ENCODE results near the gene CD80. TPM values are rescaled to one million over a fixed set of nuclear protein-coding genes. Genes with fewer than 3 reads are reported as not detected.

CD80 gene
- total RNA-seq, 2 experiments from 2014 or later, result 3.4 to 3.7 TPM

DNA sequence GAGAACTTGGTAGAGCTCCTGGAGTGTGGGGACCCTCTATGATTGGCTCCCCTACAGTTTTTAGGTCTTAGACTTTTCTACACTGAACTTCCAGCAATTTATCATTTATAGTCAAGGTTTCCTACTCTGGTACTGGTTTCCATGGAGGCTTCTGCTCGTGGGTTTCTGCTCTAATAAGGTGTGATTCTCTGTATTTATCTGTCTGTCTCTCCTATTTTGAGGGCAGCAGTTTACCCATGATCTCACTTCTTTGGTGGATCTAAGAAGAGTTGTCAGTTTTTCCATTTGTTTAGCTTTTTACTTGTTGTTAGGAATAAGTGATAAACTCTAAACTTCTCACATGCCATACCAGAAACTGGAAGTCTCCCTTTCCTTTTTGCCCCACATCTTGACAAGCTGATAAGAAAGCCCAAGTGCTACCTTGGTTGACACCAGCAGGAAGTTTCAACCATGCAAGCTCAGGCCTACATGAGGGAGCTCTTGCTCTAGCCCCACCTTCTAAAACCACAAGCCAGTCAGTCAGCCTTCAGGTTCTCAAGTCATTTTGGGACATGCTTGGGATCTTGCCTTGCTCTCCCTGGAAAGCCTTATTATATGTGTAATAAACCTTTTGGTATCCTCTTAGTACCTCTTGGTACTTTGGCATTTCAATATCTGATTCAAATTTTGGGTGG, 51.1 kb downstream of the CD80 start:
- POLR2A ChIA-PET, result interaction anchor here (1.0 to 1.8 kb wide), 4 partner anchors 8 to 168 kb away, joined by 3 to 7 read pairs (median 6); partner anchors contain the start of genes COX17, TIMMDC1 and TMEM39A
- H3K36me3 Mint-ChIP-seq, result peaks cover 49% of the 10 kb centered on the region
- CTCF ChIA-PET, result interaction anchor here (0.8 to 1.5 kb wide), 2 partner anchors 9 to 29 kb away, joined by 4 read pairs; no protein-coding TSS in a partner anchor
- peak; percentile 37 for DNase-seq
- no peaks in the 10 kb centered on the region for H3K9me3 Mint-ChIP-seq
- H3K27me3 Mint-ChIP-seq, result no peaks in the 10 kb centered on the region
- intact Hi-C loops (cut with micrococcal nuclease), result no loop called here
- peaks cover 33% of the 10 kb centered on the region for H3K4me1 Mint-ChIP-seq (ENCODE audit: low read depth)
- peak overlapping the region; percentile 59 for H3K27ac Mint-ChIP-seq
- no peak overlapping the region for H3K4me3 Mint-ChIP-seq

DNA sequence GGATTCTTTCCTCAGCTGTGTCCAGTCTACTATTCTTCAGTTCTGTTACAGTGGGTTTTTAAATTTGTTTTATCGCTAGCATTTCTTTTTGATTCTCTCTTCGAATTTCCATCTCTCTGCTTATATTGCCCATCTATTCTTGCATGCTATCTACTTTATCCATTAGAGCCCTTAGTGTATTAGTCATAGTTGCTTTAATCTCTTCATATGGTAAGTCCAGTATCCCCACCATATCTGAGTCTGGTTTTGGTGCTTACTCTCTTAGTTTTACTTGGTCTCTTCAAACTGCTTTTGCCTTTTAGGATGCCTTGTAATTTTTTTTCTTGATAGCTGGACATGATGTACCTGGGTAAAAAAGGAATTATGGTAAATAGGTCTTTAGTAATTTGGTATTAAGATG, 52.0 kb downstream of the CD80 start:
- ChIA-PET CTCF (interaction anchor here (1.5 kb wide), 1 partner anchor 30 kb away, joined by 4 read pairs; no protein-coding TSS in a partner anchor), POLR2A (interaction anchor here (0.9 to 1.8 kb wide), 4 partner anchors 9 to 169 kb away, joined by 3 to 7 read pairs (median 6); partner anchors contain the start of genes COX17, TIMMDC1 and TMEM39A)
- H3K9me3 Mint-ChIP-seq, result no peaks in the 10 kb centered on the region
- DNase-seq, result no peak
- H3K4me3 Mint-ChIP-seq, result peak overlapping the region; percentile 54
- peaks cover 43% of the 10 kb centered on the region for H3K36me3 Mint-ChIP-seq
- no peaks in the 10 kb centered on the region for H3K27me3 Mint-ChIP-seq
- intact Hi-C loops (cut with micrococcal nuclease), result no loop called here
- peaks cover 33% of the 10 kb centered on the region for H3K4me1 Mint-ChIP-seq (ENCODE audit: low read depth)
- peak overlapping the region; percentile 59 for H3K27ac Mint-ChIP-seq

DNA sequence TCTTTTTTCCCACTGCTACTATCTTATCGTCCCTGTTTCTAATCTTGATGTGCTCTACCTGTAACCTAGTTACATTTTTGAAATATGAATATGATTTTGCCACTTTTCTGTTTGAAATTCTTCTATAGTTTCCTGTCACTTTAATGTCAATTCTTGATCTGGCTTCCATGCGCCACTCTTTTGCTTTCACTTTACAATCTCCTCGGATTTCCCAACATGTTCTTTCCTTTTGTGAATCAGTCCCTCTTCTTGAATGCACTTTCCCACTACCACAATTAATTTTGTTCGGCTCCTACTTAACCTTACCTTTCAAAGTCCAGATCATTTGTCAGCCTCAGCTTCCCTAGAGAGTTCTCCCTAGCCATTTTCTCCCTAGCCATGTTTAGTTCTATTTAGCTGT, 52.8 kb downstream of the CD80 start:
- ChIA-PET CTCF (no interaction called here), POLR2A (interaction anchor here (0.8 to 0.9 kb wide), 2 partner anchors 39 to 43 kb away, joined by 3 read pairs; partner anchors contain the start of gene TMEM39A)
- Mint-ChIP-seq H3K27me3 (no peaks in the 10 kb centered on the region), H3K27ac (peak overlapping the region; percentile 59), H3K4me1 (ENCODE audit: low read depth) (peaks cover 35% of the 10 kb centered on the region), H3K4me3 (peak overlapping the region; percentile 54), H3K36me3 (peaks cover 43% of the 10 kb centered on the region), H3K9me3 (no peaks in the 10 kb centered on the region)
- no peak for DNase-seq
- intact Hi-C loops (cut with micrococcal nuclease), result no loop called here

- peaks cover 21% of the 10 kb centered on the region for H3K36me3 Mint-ChIP-seq
- H3K27me3 Mint-ChIP-seq, result no peaks in the 10 kb centered on the region
- H3K4me3 Mint-ChIP-seq, result no peak overlapping the region
- DNase-seq, result no peak
- H3K9me3 Mint-ChIP-seq, result no peaks in the 10 kb centered on the region
- H3K27ac Mint-ChIP-seq, result no peak overlapping the region
- intact Hi-C loops (cut with micrococcal nuclease), result no loop called here
- peaks cover 29% of the 10 kb centered on the region for H3K4me1 Mint-ChIP-seq (ENCODE audit: low read depth)
- POLR2A ChIA-PET, result interaction anchor here (4.0 kb wide), 1 partner anchor 37 kb away, joined by 42 read pairs; the partner anchor contains the start of gene TMEM39A
- CTCF ChIA-PET, result interaction anchor here (0.5 to 1.7 kb wide), 4 partner anchors 58 to 228 kb away, joined by 3 to 5 read pairs (median 3); partner anchors contain the start of gene CD80
Measured at GRCh38 chr3:119500901-119501300, 58.5 kb downstream of the CD80 start.

GRCh38 chr3:119500265-119500664, 59.1 kb downstream of the CD80 start:
- Mint-ChIP-seq H3K4me3 (peak overlapping the region; percentile 14), H3K9me3 (no peaks in the 10 kb centered on the region), H3K27ac (no peak overlapping the region), H3K4me1 (ENCODE audit: low read depth) (peaks cover 26% of the 10 kb centered on the region), H3K36me3 (peaks cover 16% of the 10 kb centered on the region), H3K27me3 (no peaks in the 10 kb centered on the region)
- no peak for DNase-seq
- ChIA-PET CTCF (interaction anchor here (1.1 to 1.7 kb wide), 3 partner anchors 60 to 647 kb away, joined by 3 to 5 read pairs (median 3); partner anchors contain the start of gene CD80), POLR2A (interaction anchor here (1.0 to 4.0 kb wide), 3 partner anchors 8 to 36 kb away, joined by 3 to 42 read pairs (median 16); partner anchors contain the start of genes POGLUT1 and TMEM39A)
- intact Hi-C loops (cut with micrococcal nuclease), result no loop called here

GRCh38 chr3:119498186-119499011, 61.0 kb downstream of the CD80 start, which contains the start of gene TIMMDC1:
Gene TIMMDC1 (plus strand): TSS chr3:119498547. CDS start chr3:119498734, 187 bp downstream.
- POLR2A ChIA-PET, result interaction anchor here (0.6 to 4.0 kb wide), 10 partner anchors 10 to 182 kb away, joined by 3 to 42 read pairs (median 6); partner anchors contain the start of genes CD80, COX17, POGLUT1 and TMEM39A
- Mint-ChIP-seq H3K9me3 (no peaks in the 10 kb centered on the region), H3K27ac (peak within 1 kb of the TSS; percentile 96), H3K27me3 (no peaks in the 10 kb centered on the region), H3K36me3 (peaks cover 6% of the 10 kb centered on the region), H3K4me3 (peak within 1 kb of the TSS; percentile 98), H3K4me1 (ENCODE audit: low read depth) (peaks cover 29% of the 10 kb centered on the region)
- intact Hi-C loops (cut with micrococcal nuclease), result loop anchor here (1.0 to 10.0 kb wide), 8 partner anchors 29 to 850 kb away; partner anchors contain the start of genes ARHGAP31, B4GALT4, CD80 and COX17
- peak; percentile 98 for DNase-seq
- CTCF ChIA-PET, result interaction anchor here (0.6 to 1.3 kb wide), 8 partner anchors 9 to 320 kb away, joined by 3 to 4 read pairs (median 3); partner anchors contain the start of genes ARHGAP31 and B4GALT4

GRCh38 chr3:119497820-119498185, 61.6 kb downstream of the CD80 start:
- Mint-ChIP-seq H3K27me3 (no peaks in the 10 kb centered on the region), H3K4me3 (peak overlapping the region; percentile 98), H3K4me1 (ENCODE audit: low read depth) (peaks cover 34% of the 10 kb centered on the region), H3K36me3 (peaks cover 8% of the 10 kb centered on the region), H3K9me3 (no peaks in the 10 kb centered on the region), H3K27ac (peak overlapping the region; percentile 96)
- DNase-seq, result peak; percentile 16
- CTCF ChIA-PET, result interaction anchor here (0.8 to 1.3 kb wide), 4 partner anchors 8 to 257 kb away, joined by 3 to 4 read pairs (median 4); no protein-coding TSS in a partner anchor
- intact Hi-C loops (cut with micrococcal nuclease), result loop anchor here (1.0 to 10.0 kb wide), 8 partner anchors 29 to 851 kb away; partner anchors contain the start of genes ARHGAP31, B4GALT4, CD80 and COX17
- POLR2A ChIA-PET, result interaction anchor here (0.6 to 4.0 kb wide), 10 partner anchors 10 to 183 kb away, joined by 3 to 42 read pairs (median 6); partner anchors contain the start of genes CD80, COX17, POGLUT1 and TMEM39A

DNA sequence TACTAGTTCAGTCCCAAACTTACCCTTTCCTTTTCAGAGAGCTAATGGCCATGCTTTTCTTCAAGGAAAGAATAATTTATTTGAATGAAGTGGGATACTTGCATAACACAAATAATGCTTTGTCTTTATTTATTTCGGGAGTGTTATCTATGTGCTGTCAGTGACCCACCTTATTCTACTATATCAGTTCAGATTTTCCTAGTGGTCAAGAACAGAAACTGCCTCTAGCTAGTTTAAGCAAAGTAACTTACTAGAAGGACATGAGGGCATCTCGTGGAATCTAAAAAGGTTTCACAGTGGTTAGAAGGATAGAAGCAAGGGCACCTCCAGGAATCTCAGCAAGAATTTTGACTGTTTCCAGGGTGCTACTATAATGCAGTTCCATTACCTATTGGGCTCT, 64.8 kb downstream of the CD80 start:
- intact Hi-C loops (cut with micrococcal nuclease), result loop anchor here (10.0 kb wide), 1 partner anchor 200 kb away; the partner anchor contains the start of gene ARHGAP31

GRCh38 chr3:119492810-119493209, 66.6 kb downstream of the CD80 start:
- H3K36me3 Mint-ChIP-seq, result peaks cover 19% of the 10 kb centered on the region
- intact Hi-C loops (cut with micrococcal nuclease), result loop anchor here (10.0 kb wide), 1 partner anchor 198 kb away; the partner anchor contains the start of gene ARHGAP31
- POLR2A ChIA-PET, result no interaction called here

More for the DNA sequence above, 64.8 kb downstream of the CD80 start:
- ChIA-PET CTCF (interaction anchor here (0.7 to 1.2 kb wide), 2 partner anchors 26 to 181 kb away, joined by 3 read pairs; partner anchors contain the start of gene POGLUT1), POLR2A (no interaction called here)
- no peak overlapping the region for H3K27ac Mint-ChIP-seq
- no peak overlapping the region for H3K4me3 Mint-ChIP-seq
- H3K9me3 Mint-ChIP-seq, result no peaks in the 10 kb centered on the region
- peaks cover 22% of the 10 kb centered on the region for H3K36me3 Mint-ChIP-seq
- DNase-seq, result no peak
- H3K4me1 Mint-ChIP-seq (ENCODE audit: low read depth), result peaks cover 31% of the 10 kb centered on the region
- no peaks in the 10 kb centered on the region for H3K27me3 Mint-ChIP-seq

GRCh38 chr3:119492128-119492527, 67.3 kb downstream of the CD80 start:
- intact Hi-C loops (cut with micrococcal nuclease), result loop anchor here (10.0 kb wide), 1 partner anchor 197 kb away; the partner anchor contains the start of gene ARHGAP31
- H3K9me3 Mint-ChIP-seq, result no peaks in the 10 kb centered on the region
- H3K4me3 Mint-ChIP-seq, result no peak overlapping the region
- H3K27me3 Mint-ChIP-seq, result no peaks in the 10 kb centered on the region
- peaks cover 19% of the 10 kb centered on the region for H3K36me3 Mint-ChIP-seq
- H3K27ac Mint-ChIP-seq, result no peak overlapping the region
- ChIA-PET CTCF (no interaction called here), POLR2A (no interaction called here)
- H3K4me1 Mint-ChIP-seq (ENCODE audit: low read depth), result peaks cover 27% of the 10 kb centered on the region
- no peak for DNase-seq

More at GRCh38 chr3:119492810-119493209, 66.6 kb downstream of the CD80 start:
- CTCF ChIA-PET, result no interaction called here
- H3K4me1 Mint-ChIP-seq (ENCODE audit: low read depth), result peaks cover 31% of the 10 kb centered on the region
- H3K4me3 Mint-ChIP-seq, result no peak overlapping the region
- DNase-seq, result no peak
- H3K27me3 Mint-ChIP-seq, result no peaks in the 10 kb centered on the region
- no peak overlapping the region for H3K27ac Mint-ChIP-seq
- H3K9me3 Mint-ChIP-seq, result no peaks in the 10 kb centered on the region

GRCh38 chr3:119490153-119490552, 69.3 kb downstream of the CD80 start:
- Mint-ChIP-seq H3K9me3 (no peaks in the 10 kb centered on the region), H3K4me3 (no peak overlapping the region), H3K27ac (peak overlapping the region; percentile 30), H3K27me3 (no peaks in the 10 kb centered on the region), H3K36me3 (peaks cover 33% of the 10 kb centered on the region), H3K4me1 (ENCODE audit: low read depth) (peaks cover 22% of the 10 kb centered on the region)
- DNase-seq, result no peak
- intact Hi-C loops (cut with micrococcal nuclease), result loop anchor here (10.0 kb wide), 1 partner anchor 195 kb away; the partner anchor contains the start of gene ARHGAP31
- POLR2A ChIA-PET, result no interaction called here
- CTCF ChIA-PET, result interaction anchor here (1.1 to 1.3 kb wide), 2 partner anchors 8 to 200 kb away, joined by 3 to 4 read pairs; partner anchors contain the start of gene TIMMDC1
